Measurements from ENCODE around the gene MME.

The MME gene

GRCh38 chr3:155079746-155080487 is at the start of gene MME:
TSS of gene MME (plus strand) at chr3:155080319. CDS start at chr3:155084168, 3,849 bp downstream.
- no peak for DNase-seq (ENCODE audit: low spot score)

- no peak for DNase-seq (ENCODE audit: low spot score)
Observed at GRCh38 chr3:155031186-155031585, 48.9 kb upstream of the MME start.

DNA sequence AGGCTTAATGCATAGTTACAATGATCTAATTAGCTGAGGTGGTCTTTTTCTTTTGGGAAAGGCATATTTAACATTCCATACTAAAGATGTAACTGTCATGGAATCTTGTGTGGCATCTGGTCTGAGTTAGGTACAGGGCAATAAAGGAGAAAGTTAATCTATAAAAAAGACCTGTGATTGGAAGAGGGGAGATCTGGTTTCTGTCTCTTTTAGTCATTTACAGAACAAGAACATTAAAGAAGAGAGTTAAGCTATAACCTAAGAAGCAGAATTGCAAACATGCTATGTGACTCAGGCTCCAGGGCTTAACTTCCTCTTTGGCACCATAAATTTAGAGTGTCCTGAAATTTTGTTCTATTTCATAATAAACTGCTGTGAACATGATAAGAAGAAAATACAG is 47.2 kb upstream of the MME start:
- DNase-seq (ENCODE audit: low spot score) = no peak

DNA sequence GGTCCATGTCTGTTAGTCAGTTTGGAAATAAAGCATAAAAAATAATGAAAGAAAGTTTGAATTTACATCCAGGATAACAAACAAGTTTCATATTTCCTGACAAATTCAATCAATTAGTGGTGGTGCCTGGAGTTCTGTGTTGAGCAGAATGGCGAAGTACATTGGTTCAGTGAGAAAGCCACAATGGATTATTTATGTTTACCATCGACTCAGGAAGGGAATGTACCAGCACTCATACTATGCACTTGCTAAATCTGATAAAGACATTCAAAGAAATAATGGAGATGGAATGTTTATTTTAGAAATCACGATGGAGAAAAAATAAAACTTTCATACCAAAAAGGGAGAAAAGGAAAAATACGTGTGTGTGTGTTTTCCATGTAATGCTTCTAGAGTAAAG is 45.3 kb upstream of the MME start:
- DNase-seq (ENCODE audit: low spot score) = no peak

DNA sequence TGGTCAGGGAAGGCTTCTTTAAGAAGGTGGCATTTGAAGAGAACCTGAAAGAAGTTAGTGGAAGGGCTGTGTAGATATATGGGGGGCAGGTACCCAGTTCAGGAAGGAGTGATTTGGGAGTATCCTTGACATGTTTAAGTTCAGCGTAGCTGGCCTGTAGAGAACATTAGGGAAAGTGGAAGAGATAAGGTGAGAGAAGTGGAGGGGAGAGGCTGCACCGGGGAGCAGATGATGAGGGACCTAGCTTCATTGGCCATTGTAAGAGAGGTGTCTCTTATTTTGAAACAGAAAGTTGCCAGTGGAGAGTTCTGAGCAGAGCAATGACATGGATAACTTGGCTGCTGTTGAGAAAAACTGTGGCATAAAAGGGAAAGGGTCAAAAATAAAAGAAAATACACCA is 44.6 kb upstream of the MME start:
- DNase-seq (ENCODE audit: low spot score) = no peak

DNA sequence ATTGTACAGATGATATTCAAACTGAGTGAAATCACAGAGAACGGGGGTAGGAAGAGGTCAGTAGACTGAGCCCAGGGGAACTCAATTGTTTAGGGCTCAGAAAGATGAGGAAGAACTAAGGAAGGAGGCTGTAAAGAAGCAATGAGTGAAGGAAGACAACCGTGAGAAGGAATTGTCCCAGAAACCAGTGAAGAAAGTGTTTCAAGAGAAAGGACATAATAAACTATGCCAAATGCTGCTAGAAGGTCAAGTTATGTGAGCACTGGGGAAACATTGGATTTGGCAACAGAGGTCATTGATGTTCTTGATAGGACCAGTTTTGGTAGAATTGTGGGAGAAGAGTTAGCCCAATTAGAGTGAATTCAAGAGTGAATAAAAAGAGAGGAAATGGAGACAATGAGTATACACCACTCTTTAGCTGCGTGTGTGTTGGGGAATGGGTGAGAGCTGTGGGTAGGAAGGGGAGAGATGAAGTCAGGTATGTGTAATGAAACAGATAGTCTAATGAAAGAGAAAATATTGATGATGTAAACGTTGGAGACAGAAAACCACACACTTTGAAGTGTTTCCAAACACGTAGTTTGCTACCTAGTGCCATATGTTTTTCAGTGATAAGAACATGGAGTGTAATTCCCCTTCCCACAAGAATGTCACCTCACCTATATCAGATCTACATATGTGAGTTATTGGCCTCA is 42.5 kb upstream of the MME start:
- no peak for DNase-seq (ENCODE audit: low spot score)

DNA sequence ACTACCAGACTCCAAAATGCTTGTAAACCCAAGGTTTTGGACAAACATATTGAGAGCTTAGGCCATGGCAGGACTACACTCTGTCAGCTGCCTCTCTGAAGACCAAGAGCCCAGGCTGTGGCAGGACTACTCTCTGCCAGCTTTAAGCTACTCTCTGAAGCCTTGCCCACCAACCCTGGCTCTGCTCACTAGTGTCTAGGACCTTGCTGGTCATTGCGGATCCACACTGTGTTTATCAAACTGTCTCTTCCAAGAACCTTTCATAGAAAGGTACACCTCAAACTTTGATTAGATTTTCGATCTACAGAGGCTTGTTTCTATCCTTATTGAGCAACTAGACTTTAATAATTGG is 41.9 kb upstream of the MME start:
- no peak for DNase-seq (ENCODE audit: low spot score)

DNA sequence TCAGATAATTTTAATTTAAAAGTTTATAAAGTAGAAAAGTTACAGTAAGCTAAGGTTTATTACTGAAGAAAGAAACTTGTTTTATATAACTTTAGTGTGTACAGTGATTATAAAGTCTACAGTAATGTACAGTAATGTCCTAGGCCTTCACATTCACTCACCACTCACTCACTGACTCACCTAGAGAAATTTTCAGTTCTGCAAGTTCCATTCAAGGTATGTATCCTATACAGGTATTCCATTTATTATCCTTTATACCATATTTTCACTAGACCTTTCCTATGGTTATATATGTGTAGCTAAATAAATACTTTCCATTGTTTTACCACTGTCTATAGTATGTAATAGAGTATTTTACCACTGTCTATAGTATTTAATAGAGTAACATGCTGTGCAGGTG is 33.2 kb upstream of the MME start:
- no peak for DNase-seq (ENCODE audit: low spot score)

- DNase-seq (ENCODE audit: low spot score) = no peak
Observed at GRCh38 chr3:155047672-155048071, 32.4 kb upstream of the MME start.

- no peak for DNase-seq (ENCODE audit: low spot score)
Observed at GRCh38 chr3:155049959-155050358, 30.2 kb upstream of the MME start.

GRCh38 chr3:155052470-155052869 is 27.6 kb upstream of the MME start:
- DNase-seq (ENCODE audit: low spot score) = no peak

- no peak for DNase-seq (ENCODE audit: low spot score)
Observed at GRCh38 chr3:155053756-155054155, 26.4 kb upstream of the MME start.

- DNase-seq (ENCODE audit: low spot score) = no peak
Observed at GRCh38 chr3:155064920-155065319, 15.2 kb upstream of the MME start.

GRCh38 chr3:155065537-155065936 is 14.6 kb upstream of the MME start:
- DNase-seq (ENCODE audit: low spot score) = no peak

DNA sequence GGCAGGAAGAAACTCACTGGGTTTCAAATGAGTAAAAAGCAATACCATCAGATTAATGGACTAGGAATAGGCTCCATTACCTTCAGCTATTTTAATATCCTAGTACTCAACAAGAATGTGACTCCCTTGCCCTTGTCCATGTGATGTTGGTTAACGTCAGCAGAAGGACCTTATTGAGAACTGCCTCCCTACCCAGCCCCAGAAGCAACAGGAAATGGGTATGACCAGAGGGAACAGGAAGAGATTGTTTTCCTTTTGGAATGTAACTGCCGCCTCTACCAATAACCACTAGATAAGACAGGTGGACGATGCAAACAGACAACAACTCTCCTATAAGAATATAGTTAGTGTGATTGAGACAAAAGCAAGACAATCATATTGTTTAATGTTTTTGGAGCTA is 10.4 kb upstream of the MME start:
- no peak for DNase-seq (ENCODE audit: low spot score)

- DNase-seq (ENCODE audit: low spot score) = no peak
Observed at GRCh38 chr3:155070316-155070715, 9.8 kb upstream of the MME start.

DNA sequence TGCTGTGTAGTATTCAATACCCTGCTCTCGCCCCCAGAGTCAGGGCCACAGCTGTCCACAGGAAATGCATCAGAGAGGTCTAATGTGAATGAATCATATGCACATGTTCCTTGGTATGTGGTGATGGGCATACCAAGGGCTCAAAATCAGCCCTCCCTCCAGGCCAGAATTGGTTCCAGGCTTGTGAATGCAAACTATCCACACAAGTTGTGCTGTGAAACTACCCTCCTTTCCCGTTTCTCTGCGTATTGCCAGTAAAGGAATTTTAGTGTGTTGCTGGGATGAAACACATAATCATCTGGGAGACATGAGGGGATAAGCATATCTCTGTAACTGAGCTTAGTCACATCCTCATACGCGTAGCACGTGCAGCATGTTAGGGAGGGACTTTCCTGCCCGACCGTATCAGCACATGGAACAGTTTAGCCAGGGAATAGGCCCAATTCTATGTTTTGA is 9.2 kb upstream of the MME start:
- DNase-seq (ENCODE audit: low spot score) = no peak

- no peak for DNase-seq (ENCODE audit: low spot score)
Observed at GRCh38 chr3:155075200-155075599, 4.9 kb upstream of the MME start.

DNA sequence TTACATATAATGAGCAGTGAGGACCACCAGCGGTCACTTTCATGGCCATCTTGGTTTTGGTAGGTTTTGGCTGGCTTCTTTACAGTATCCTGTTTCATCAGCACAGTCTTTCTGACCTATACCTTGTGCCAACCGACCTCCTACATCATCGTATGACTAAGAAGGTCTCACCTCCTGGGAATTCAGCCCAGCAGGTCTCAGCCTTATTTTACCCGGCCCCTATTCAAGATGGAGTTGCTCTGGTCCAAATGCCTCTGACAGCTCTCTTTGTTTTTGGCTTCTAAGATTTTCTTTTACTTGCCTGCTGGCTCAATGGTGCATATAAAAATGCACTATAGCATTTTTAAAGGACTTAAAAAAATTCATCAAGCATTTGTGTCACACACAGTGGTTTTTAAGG is 3.2 kb upstream of the MME start:
- no peak for DNase-seq (ENCODE audit: low spot score)

DNA sequence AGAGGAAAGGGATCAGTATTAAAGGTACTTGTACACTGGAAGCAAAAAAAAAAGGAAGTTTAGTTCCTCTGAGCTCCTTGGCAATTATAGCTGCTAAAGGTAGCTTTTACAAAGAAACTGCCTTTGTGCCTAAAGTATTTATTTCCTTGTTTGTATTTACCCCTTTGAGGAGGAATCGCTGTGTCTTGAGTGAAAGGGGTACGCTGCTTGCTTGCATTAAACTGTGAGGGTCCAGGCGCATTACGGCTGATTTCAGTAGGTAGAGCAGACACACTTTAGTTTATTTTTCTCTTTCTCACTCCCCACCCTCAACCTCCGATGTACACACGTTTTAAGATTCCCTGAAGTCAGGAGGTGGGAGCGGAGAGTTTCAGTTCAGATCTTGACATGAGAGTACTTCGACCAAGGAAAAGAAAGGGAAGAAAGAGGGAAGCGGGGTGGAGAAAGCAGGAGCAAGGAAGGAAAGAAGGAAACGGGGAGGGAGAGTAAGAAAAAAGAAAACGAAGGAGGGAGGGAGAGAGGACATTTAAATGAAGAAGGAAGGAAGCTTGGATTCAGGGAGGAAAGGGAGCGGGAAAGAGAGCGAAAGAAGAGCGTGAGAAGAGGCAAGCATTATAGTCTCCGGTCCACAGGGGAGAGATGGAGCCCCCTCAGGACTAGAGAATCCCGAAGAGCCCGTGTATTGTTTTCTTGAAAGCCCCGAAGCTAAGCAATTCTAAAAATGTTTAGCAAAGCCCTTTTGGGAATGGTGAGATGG is 1.2 kb upstream of the MME start:
- no peak for DNase-seq (ENCODE audit: low spot score)

DNA sequence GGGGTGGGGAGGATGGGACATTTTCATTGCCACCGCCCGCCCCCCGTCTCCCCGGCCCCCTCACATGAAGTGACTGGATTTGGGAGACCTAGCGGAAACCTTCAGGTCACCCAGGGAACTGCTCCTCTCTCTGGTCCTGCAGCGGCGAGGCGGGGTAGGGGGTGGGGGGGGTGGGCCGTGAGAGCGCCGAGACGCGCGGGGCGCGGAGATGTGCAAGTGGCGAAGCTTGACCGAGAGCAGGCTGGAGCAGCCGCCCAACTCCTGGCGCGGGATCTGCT is 712 bp upstream of the MME start:
- DNase-seq (ENCODE audit: low spot score) = no peak

GRCh38 chr3:155080692-155081091 is 573 bp downstream of the MME start:
- no peak for DNase-seq (ENCODE audit: low spot score)

- no peak for DNase-seq (ENCODE audit: low spot score)
Observed at GRCh38 chr3:155083313-155083905, 3.3 kb downstream of the MME start.
